Germinal center (tissue), 1 donor: ENCODE measurements around the gene TXNRD1.
"Not testable (repeated sequence)": the region's sequence is repeated elsewhere in the genome, so short reads cannot be mapped to it uniquely, and the experiment has no call there.

Experiments used
- DNase-seq: peaks from one replicate; pipeline ENCODE4 v3.0.0; 2012; ENCODE audit warnings: mixed read lengths, low spot score

TXNRD1 gene

DNA sequence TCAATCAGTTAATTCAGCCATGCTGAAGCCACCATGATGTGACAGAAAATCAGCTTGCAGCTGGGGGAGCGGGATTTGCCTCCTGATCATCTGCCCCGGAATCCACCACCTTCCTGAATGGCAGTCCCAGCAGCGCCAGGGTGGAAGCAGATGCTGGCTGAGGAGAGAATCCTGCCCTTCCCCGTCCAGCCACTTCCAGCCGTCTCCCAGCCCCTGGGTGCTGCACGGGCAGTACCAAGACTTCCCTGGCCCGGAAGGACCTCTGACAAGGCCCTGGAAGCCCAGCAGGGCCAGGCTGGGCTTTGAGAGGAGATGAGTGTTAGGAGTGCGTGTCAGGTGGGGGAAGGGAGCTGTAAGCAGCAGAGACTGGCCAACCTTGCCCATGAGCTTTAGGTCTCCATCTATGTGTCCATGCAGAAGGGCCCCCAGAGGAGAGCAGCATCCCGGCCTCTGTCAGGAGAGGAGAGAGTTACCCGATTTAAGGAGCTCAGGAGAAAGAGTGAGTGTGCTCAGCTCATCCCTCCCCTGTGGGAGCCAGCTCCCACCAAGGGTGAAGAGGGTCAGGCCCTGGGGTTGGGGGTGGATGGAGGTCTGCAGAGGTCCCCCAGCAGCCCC lies 157.2 kb downstream of the TXNRD1 start:
- no peak for DNase-seq

GRCh38 chr12:104374071-104374470 lies 158.5 kb downstream of the TXNRD1 start:
- DNase-seq: no peak

GRCh38 chr12:104374806-104375205 lies 159.2 kb downstream of the TXNRD1 start:
- no peak for DNase-seq

DNA sequence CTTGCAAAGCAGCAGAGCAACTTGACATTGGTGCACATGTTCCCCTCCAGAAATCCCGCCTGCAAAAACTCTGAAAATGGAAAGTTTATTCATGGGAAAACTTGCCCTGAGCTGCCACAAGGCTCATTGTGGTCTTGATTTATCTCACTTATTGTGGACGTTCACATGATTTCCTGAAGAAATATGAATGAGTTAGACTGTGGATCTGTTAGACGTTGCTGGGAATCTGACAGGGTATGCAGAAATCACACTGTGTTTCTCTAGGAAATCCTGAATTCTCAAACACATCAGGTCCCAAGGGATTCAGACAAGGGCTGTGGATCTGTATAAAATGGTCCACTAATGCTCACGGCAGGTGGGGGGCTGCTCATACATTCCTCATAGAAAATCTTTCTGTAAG lies 160.2 kb downstream of the TXNRD1 start:
- DNase-seq: no peak

DNA sequence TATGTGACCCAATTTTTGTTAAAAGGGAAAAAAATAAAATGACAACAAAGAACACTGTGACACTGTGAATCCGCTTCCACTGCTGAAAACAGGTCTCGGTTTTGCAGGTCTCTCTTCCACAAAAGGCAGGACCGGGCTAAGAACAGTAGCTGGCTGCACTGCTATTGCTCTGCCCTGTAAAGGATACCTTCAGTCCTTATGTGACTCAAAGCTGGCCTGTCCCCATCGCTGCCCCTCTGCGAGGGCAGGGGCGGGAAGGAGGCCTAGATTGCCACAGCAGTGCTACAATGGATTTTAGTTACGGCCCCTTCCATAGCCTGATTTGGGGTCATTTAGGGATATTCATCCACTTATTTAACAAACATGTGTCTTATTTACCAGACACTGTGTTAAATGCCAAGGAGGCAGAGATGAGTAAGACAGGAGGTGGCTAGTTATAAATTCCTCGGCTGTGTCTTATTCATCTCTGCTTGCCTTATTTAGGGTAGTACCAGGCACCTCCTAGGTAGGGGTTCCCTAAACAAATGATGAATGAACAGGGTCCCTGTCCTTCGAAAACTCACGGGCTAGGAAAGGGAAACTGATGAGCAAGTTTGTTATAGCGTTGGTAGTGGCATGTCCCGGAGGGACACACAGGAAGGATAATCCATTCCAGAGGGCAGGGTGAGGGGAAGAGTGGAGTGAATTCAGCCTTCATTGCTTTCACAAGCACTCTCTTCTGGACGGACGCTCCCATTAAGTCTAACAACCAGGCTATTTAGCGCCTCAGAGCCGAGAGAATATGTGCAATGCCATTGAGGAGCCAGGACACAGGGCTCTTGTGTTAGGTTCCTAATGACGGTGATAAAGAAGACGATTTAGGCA lies 161.3 kb downstream of the TXNRD1 start:
- no peak for DNase-seq

- DNase-seq: no peak
These were observed 161.9 kb downstream of the TXNRD1 start for GRCh38 chr12:104377514-104377812.

DNA sequence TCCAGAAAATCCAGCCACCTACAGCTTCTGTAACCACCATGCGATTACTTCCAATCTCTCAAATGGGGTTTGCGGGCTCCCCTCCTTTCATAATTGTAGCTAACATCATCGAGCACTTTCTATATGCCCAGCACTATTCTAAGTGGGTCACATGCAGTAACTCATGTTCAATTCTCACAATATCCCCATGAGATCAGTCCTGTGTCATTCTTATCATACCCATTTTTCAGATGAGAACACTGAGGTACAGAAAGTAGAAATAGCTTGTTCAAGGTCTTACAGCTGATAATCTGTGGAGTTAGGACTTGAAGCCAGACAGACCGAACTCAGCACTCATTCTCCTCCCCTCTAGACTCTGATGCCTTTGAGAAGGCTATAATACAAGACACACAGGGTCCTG lies 162.8 kb downstream of the TXNRD1 start:
- no peak for DNase-seq

GRCh38 chr12:104381341-104381730 lies 165.8 kb downstream of the TXNRD1 start:
- no peak for DNase-seq

- peak; percentile 82 for DNase-seq
These were observed 166.3 kb downstream of the TXNRD1 start for GRCh38 chr12:104381731-104382480.

GRCh38 chr12:104384141-104384880 lies 168.7 kb downstream of the TXNRD1 start:
- DNase-seq: no peak

- no peak for DNase-seq
These were observed 169.9 kb downstream of the TXNRD1 start for GRCh38 chr12:104385510-104385909.

GRCh38 chr12:104386461-104386860 lies 170.9 kb downstream of the TXNRD1 start:
- no peak for DNase-seq

- no peak for DNase-seq
These were observed 171.6 kb downstream of the TXNRD1 start for GRCh38 chr12:104387190-104387589.

DNA sequence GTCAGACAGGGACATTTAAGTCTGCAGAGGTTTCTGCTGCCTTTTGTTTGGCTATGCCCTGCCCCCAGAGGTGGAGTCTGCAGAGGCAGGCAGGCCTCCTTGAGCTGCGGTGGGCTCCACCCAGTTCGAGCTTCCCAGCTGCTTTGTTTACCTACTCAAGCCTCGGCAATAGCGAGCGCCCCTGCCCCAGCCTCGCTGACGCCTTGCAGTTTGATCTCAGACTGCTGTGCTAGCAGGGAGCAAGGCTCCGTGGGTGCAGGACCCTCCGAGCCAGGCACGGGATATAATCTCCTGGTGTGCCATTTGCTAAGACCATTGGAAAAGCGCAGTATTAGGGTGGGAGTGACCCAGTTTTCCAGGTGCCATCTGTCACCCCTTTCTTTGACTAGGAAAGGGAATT lies 178.5 kb downstream of the TXNRD1 start:
- not testable (repeated sequence) for DNase-seq
